Smooth muscle cell of the brain vasculature (primary cell): ENCODE data around the gene SIK3.
"Not testable (repeated sequence)": the region's sequence is repeated elsewhere in the genome, so short reads cannot be mapped to it uniquely, and the experiment has no call there.

Experiments used
- DNase-seq: peaks from one replicate; pipeline ENCODE4 v3.0.0-alpha.2; 2012; ENCODE audit warnings: low read depth, low spot score

SIK3 gene

GRCh38 chr11:116827461-116827860, 270.8 kb downstream of the SIK3 start:
- DNase-seq, result no peak

GRCh38 chr11:116826751-116827431, 271.3 kb downstream of the SIK3 start:
- no peak for DNase-seq

GRCh38 chr11:116825854-116826750, 272.1 kb downstream of the SIK3 start:
- DNase-seq, result no peak

DNA sequence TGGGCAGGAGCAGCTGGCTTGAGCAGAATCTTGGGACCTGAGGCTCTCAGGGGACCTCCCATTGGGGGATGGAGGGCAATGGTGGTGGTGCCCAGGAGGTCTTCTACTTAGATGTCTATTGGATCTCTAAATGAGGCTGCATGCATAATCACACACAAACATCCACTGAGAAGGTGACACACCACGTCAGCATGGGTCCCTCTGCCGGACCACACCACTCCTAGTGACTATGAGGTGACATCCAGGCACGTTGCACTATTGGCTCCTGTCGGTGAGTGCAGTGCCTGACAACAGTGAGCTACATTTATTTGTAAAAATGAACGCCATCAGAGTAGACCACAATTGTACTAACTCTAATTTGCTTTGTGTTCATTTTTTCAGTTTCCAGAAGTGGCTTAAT, 272.8 kb downstream of the SIK3 start:
- no peak for DNase-seq

- no peak for DNase-seq
Measured at GRCh38 chr11:116823031-116823843, 275.0 kb downstream of the SIK3 start, which contains the start of gene APOA4. APOA4 (minus strand) TSS chr11:116823304; CDS start chr11:116823191, 113 bp downstream.

GRCh38 chr11:116822575-116822974, 275.7 kb downstream of the SIK3 start:
- DNase-seq, result no peak

DNA sequence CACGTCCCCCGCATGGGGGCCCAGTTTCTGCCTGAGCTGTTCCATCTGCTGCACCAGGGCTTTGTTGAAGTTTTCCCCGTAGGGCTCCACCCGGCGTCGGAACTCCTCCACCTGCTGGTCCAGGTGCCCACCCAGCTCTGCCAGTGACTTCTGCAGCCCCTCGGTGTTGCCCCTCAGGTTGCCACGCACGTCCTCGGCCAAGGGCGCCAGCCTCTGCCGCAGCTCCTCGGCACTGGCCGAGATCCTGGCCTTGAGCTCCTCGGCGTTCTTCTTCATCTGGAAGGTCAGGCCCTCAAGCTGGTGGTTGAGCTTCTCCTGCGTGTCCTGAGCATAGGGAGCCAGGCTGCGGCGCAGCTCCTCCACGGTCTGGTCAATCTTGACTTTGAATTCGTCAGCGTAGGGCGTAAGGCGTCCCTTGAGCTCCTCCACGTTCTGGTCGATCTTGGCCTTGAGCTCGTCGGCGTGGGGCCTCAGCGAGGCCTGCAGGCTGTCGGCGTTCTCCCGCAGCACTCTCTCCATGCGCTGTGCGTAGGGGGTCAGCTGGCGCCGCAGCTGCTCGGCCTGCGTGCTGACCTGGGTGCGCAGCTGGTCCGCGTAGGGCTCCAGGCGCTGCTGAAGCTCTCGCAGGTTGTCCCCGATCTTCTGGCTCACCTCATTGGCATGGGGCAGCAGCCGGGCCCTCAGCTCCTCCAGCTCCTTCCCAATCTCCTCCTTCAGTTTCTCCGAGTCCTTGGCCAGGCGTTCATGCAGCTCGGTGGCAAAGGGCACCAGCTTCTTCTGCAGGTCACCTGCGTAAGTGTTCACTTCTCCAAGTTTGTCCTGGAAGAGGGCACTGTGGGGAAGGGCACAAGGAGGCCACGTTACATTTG, 276.9 kb downstream of the SIK3 start:
- no peak for DNase-seq

DNA sequence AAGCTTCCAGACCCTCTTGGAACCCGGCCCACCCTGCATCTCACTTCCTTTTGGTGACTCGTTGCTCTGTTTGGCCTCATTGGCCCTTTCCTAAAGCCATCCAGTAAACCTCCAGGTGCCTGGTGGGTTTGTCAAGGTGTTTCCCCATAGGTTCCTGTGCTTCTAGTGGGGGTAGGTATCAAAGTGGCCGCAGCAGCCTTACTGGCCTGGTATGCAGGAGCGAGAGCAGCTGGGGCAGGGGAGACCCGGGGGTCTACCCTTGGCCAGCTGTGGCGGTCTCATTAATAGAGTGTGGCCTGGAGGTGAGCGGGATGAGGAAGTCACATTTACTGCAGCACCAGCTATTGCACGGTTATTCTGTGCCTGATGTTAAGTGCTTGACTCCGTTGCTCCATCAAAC, 279.2 kb downstream of the SIK3 start:
- no peak for DNase-seq

GRCh38 chr11:116814502-116814901, 283.7 kb downstream of the SIK3 start:
- no peak for DNase-seq

DNA sequence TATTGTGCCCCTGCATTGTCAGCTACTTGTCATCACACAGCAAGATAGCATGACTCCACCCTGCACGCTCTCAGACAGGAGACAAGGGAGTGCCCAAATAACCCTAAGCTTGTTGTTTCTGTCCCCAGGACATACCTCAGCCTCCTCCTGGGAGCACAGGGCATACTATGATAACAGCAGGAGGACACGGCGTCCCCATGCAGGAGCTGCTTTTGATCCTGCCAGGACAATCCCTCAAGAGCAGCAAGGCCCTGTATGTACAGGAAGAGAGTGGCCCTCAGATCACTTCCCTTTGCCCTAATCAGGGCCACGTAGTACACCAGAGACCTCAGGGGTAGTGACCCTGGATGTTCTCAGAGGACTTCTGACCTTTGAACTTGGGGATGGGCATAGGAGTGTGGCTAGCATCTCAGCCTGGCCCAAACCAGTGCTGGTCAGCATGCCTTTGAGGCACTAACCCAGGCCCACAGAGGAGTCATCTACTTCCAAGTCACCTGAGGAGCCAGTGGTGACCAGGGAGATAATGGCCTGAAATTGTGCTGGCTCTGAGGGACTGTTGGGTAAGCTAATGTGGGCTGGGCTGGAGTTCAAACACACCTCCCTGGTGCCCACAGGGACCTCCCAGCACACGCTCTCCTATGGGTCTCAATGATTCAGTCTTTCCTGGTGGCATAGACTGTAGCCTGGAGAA, 284.3 kb downstream of the SIK3 start:
- DNase-seq, result no peak

GRCh38 chr11:116813170-116813569, 285.1 kb downstream of the SIK3 start:
- no peak for DNase-seq

GRCh38 chr11:116812109-116812508, 286.1 kb downstream of the SIK3 start:
- DNase-seq, result no peak

DNA sequence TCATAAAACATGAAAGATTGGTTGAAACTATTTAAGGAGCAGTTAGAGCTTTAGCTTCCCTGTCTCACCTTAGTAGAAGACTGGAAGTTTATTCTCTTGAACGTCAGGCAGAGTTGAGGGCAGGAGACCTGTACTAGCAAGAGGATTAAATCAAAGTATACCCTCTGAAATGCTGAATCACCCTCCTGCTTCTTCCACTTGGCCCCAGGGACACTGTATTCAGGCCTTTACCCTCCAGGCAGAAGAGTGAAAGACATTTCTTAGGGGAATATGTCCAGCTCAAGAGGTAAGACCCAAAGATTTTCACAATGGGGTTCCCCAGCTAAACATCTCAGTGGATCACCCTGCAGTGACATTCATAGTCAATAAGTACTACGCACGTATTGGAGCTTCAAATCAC, 287.0 kb downstream of the SIK3 start:
- DNase-seq, result no peak

DNA sequence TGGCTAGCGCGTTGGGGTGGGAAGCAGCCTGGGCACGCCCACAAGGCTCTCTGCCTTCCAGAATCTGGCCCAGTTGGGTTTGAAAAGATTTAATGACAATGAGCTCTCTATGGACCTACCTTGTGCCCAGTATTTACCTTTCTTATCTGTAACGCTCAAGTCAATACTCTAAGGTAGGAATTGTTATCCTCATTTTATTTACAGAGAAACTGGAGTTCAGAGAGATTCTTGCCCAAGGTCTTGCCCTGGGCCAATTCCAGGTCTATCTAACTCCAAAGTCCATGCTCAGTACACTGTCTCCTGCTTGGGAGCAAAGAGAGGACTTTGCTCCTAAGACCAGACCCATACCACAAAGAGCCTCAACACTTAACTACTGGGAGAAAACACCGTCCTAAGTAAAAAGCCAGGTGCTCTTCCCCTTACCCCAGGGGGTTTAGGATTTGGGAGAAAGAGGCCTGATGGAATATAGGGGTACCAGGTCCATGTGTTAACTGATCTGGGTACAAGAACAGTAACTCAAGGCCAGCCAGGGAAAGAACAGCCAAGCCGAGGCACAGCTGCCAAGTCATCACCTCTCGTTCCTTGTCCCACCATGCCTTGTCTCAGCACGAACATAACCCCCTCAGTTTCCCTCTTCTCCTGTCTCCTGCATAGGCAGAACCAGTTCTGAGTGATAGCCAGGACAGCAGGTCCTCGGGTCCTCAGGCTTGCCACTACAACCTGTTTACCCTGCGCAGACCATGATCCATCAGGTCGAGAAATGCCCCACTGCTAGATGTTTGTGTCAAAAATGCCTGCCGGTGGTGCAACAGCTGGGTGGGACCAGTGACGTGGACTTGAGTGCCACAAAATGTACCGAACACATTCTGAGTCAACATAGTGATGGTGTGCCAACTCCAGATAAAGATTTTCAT, 289.7 kb downstream of the SIK3 start:
- DNase-seq, result no peak

- no peak for DNase-seq
Measured at GRCh38 chr11:116807601-116808261, 290.5 kb downstream of the SIK3 start.

DNA sequence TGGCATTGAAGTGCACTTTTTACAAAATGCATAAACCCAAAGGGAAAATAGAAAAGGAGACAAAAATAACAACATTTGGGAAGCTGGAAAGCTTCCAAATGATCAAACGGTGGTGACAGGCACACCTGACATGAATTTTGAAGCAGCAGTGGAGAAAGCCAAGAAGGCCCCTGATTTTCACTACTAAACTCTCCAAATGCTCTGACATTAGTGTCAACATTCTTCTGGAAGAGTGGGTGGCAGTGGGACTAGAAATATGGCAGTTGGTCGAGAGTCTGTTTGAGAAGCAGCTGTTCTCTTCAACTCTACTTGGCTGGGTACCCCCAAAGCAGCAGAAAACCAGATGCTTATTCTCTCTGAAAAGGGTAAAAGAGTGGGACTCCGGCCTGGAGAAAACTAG, 294.2 kb downstream of the SIK3 start:
- no peak for DNase-seq

- DNase-seq, result not testable (repeated sequence)
Measured at GRCh38 chr11:116801662-116802061, 296.6 kb downstream of the SIK3 start.

GRCh38 chr11:116800610-116801009, 297.6 kb downstream of the SIK3 start:
- DNase-seq, result no peak

- DNase-seq, result no peak
Measured at GRCh38 chr11:116798368-116798767, 299.9 kb downstream of the SIK3 start.
